ENCODE data around the gene B4GALT6.

The B4GALT6 gene

GRCh38 chr18:31686986-31687928, 2.9 kb upstream of the B4GALT6 start:
- DNase-seq = no peak

GRCh38 chr18:31686572-31686971, 2.2 kb upstream of the B4GALT6 start:
- no peak for DNase-seq

- DNase-seq = no peak
Measured at GRCh38 chr18:31685097-31686082, 1.0 kb upstream of the B4GALT6 start.

GRCh38 chr18:31683968-31684278, 458 bp downstream of the B4GALT6 start:
- DNase-seq = no peak

- DNase-seq = no peak
Measured at GRCh38 chr18:31683106-31683505, 1.3 kb downstream of the B4GALT6 start.

GRCh38 chr18:31680831-31681568, 3.4 kb downstream of the B4GALT6 start:
- DNase-seq = no peak

GRCh38 chr18:31680433-31680811, 4.0 kb downstream of the B4GALT6 start:
- DNase-seq = no peak

GRCh38 chr18:31679791-31680432, 4.5 kb downstream of the B4GALT6 start:
- no peak for DNase-seq

GRCh38 chr18:31679133-31679742, 5.1 kb downstream of the B4GALT6 start:
- no peak for DNase-seq

- no peak for DNase-seq
Measured at GRCh38 chr18:31678425-31678824, 6.0 kb downstream of the B4GALT6 start.

- DNase-seq = no peak
Measured at GRCh38 chr18:31677592-31677991, 6.8 kb downstream of the B4GALT6 start.

GRCh38 chr18:31675404-31675803, 9.0 kb downstream of the B4GALT6 start:
- no peak for DNase-seq

- DNase-seq = no peak
Measured at GRCh38 chr18:31672628-31673135, 11.7 kb downstream of the B4GALT6 start.

- no peak for DNase-seq
Measured at GRCh38 chr18:31671951-31672350, 12.4 kb downstream of the B4GALT6 start.

GRCh38 chr18:31669541-31669940, 14.8 kb downstream of the B4GALT6 start:
- DNase-seq = no peak

GRCh38 chr18:31667185-31667584, 17.2 kb downstream of the B4GALT6 start:
- DNase-seq = no peak

GRCh38 chr18:31666055-31666454, 18.3 kb downstream of the B4GALT6 start:
- DNase-seq = no peak

GRCh38 chr18:31664101-31664500, 20.3 kb downstream of the B4GALT6 start:
- DNase-seq = no peak

GRCh38 chr18:31661965-31662364, 22.4 kb downstream of the B4GALT6 start:
- no peak for DNase-seq

- DNase-seq = no peak
Measured at GRCh38 chr18:31660763-31661162, 23.6 kb downstream of the B4GALT6 start.

GRCh38 chr18:31659576-31660177, 24.7 kb downstream of the B4GALT6 start:
- no peak for DNase-seq
